ENCODE data around the gene MED29.

- no peak for TF ChIP-seq POLR2A (IDR thresholded peaks at IDR 0.05; ENCODE audit: low read length)
- no peak for TF ChIP-seq GATA1 (IDR thresholded peaks at IDR 0.05; ENCODE audit: low read depth, low read length)
These were observed 58.1 kb downstream of the MED29 start for GRCh38 chr19:39449116-39449797.

Data from erythroblast (primary cell).